BJ (cell line): ENCODE measurements around the gene ASIC3. TPM values are rescaled to one million over a fixed set of nuclear protein-coding genes. Genes with fewer than 3 reads are reported as not detected.

ENCODE experiments used
- CTCF ChIA-PET: fragments of 350-600 bp; formaldehyde crosslinking; extraction: SDS; loops from one replicate; lab custom pipeline; 2021; ENCODE audit warnings: antibody characterized with exemption, inconsistent platforms; lab: Yijun Ruan, JAX
- POLR2A ChIA-PET: fragments of 300-600 bp; sonication (Branson Sonifier 250); formaldehyde crosslinking; extraction: SDS; loops from one replicate; lab custom pipeline; 2021; ENCODE audit warnings: antibody characterized with exemption; lab: Charles Lee
- DNase-seq: peaks from one replicate; pipeline ENCODE4 v3.0.0-alpha.2; 2011; ENCODE audit warnings: low read depth
- H3K27me3 ChIP-seq: 2 replicates; pipeline ENCODE4 v1.6.0; 2011; ENCODE audit warnings: low read length; ENCODE audit not compliant: control insufficient read depth, insufficient read depth
- H3K36me3 ChIP-seq: 2 replicates; pipeline ENCODE4 v1.5.1; 2011; ENCODE audit warnings: low read length; ENCODE audit not compliant: control insufficient read depth, insufficient read depth
- H3K4me3 ChIP-seq: 2 replicates; pipeline ENCODE4 v1.5.1; 2011; ENCODE audit warnings: low read depth, mild to moderate bottlenecking, control low read depth, low read length
- polyA plus RNA-seq: library from polyadenylated mRNA; depleted of rRNA; stranded (reverse); fragments of >200 nt; gene quantifications from 2 replicates; pipeline ENCODE4 v1.2.3, GENCODE V29; 2011
- TF ChIP-seq, protein P1 (sequence below): IDR thresholded peaks from 2 replicates; pipeline ENCODE4 v1.5.1; 2011; ENCODE audit warnings: low read depth, mild to moderate bottlenecking, control low read depth, inconsistent platforms, low read length, moderate library complexity; ENCODE audit not compliant: insufficient read depth

Gene ASIC3
- polyA plus RNA-seq, 1 experiment, result 0.45 TPM

DNA sequence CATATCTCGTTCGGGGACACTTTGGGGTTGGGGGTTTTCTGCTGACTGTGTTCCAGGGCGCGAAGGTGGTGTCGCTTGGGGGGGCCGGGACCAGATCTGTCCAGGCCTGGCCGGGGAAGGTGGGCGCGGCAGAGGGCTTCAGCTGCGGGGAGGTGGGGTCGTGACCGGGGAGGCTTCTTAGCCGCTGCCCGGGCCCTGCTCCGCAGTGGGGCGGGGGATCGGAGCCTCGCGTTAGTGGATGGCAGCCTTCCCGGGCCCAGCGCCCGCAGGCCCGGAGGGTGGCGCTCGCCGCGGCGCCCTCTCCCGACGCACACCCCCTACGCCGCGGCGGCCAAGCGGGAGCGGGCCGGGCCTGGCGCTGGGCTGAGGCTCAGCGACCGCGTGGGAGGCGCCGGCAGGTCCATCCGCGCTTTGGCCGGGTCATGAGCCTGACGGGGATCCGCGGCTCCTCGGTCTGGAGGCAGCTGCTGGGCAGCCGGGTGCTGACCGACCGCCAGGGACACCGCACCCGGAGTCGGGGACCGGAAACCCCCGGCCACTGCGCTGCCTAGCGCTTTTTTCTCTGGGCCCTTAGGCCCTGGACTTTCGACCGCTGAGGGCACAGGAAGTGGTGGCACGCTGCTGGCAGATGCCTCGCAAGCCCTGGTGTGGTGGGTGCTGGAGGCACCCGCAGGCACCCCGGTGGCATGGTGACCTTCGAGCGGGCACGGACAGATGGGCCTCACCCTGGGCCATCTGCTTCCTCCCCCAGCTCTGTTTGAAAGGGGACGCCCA is 39.1 kb downstream of the ASIC3 start:
- Histone ChIP-seq H3K4me3 (peak overlapping the region; percentile 91), H3K36me3 (0 out of 2 replicates have a peak, but pooled peaks cover 2% of the 10 kb centered on the region), H3K27me3 (no peaks in the 10 kb centered on the region)
- no peak for DNase-seq
- POLR2A ChIA-PET, result no interaction called here
- TF ChIP-seq, protein P1, sequence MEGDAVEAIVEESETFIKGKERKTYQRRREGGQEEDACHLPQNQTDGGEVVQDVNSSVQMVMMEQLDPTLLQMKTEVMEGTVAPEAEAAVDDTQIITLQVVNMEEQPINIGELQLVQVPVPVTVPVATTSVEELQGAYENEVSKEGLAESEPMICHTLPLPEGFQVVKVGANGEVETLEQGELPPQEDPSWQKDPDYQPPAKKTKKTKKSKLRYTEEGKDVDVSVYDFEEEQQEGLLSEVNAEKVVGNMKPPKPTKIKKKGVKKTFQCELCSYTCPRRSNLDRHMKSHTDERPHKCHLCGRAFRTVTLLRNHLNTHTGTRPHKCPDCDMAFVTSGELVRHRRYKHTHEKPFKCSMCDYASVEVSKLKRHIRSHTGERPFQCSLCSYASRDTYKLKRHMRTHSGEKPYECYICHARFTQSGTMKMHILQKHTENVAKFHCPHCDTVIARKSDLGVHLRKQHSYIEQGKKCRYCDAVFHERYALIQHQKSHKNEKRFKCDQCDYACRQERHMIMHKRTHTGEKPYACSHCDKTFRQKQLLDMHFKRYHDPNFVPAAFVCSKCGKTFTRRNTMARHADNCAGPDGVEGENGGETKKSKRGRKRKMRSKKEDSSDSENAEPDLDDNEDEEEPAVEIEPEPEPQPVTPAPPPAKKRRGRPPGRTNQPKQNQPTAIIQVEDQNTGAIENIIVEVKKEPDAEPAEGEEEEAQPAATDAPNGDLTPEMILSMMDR, result 0 out of 2 replicates have a peak, but pooled peaks have one; percentile 16
- CTCF ChIA-PET, result interaction anchor here (0.9 to 12.9 kb wide), 4 partner anchors 18 to 65 kb away, joined by 4 to 143 read pairs (median 4); no protein-coding TSS in a partner anchor

DNA sequence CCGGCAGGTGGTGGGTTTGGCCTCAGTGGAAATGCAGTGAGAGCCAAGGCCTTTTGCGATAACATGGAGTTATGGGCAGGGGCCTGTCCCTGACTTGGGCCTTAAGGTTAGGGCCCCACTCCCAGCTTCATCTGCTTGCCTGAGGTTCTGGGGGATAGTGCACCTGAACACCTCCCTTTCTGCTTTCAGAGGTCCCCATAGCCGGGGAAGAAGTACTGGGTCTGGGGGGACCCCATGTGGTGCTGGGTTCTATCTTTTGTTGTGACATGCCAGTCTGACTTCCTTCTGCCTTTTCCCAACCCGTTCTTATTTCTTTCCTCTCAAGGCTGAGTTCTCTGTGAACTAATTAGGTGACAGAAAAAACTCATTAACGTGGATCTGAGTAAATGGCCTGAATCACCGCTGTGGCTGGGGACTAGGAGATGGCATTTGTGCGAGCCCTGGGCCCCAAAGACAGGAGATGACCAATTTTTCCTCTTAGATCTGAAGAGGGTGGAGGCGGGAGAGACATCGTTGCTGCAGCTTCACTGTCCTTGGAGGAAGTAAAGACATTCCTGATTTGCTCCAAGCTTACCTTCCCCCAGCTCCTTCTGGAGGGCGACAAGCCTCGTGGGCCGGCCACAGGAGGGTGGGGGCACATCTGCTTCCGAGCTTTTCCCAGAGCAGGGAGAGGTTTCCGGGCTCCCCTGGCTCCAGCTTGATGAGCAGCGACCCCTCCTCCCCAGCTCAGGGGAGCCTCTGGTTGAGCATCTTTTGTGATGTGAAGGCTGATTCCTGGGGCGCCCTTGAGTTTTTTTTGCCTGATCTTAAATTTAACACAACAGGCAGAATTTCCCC is 39.9 kb downstream of the ASIC3 start:
- ChIA-PET POLR2A (interaction anchor here (0.6 kb wide), 1 partner anchor 109 kb away, joined by 3 read pairs; no protein-coding TSS in a partner anchor), CTCF (interaction anchor here (0.5 to 12.9 kb wide), 8 partner anchors 22 to 110 kb away, joined by 3 to 143 read pairs (median 4); no protein-coding TSS in a partner anchor)
- Histone ChIP-seq H3K36me3 (peaks cover 2% of the 10 kb centered on the region; the same call in 1 of the 2 replicates), H3K4me3 (peak overlapping the region; percentile 91), H3K27me3 (no peaks in the 10 kb centered on the region)
- TF ChIP-seq, protein P1, result no peak
- DNase-seq, result no peak

DNA sequence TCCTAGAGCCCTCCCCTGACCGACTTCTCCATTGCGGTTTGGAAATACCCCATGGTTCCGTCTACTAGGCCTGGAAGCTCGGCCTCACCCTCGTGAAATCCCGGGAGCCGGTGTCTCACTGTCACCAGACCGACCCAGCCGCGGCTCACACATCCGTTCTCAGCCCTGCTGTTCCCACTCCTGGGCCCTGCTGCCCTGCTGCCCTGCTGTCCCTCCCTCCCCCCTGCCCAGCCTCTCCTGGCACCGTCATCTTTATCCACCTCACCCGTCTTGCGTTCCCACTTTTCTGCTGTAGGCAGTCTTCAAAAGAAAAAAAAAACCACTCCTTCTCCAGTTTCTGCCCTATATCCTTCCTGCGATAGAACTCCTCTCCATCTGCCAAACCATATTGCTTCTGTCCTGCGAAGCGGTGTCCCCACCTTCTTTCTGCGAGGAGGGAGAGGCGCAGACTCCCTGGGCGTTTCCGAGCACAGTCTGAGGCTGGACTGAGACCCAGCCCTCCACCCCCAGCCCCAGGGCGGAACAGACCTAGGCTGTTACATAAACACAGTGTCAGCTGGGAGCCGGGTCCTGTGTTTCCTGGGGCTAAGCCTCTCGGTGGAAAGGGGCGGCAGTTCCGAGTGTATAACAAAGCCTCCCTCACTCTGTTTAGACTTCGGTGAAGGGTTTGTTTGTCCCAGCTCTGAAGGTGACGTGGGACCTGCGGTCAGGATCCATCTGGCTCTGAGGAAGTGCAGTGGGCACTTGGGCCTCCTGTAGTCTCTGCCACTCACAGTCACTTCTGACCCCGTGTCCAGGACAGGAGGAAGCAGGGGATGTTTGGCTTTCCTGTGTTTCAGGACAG is 40.7 kb downstream of the ASIC3 start:
- Histone ChIP-seq H3K27me3 (no peaks in the 10 kb centered on the region), H3K4me3 (peak overlapping the region; percentile 91), H3K36me3 (peaks cover 2% of the 10 kb centered on the region; the same call in 1 of the 2 replicates)
- CTCF ChIA-PET, result interaction anchor here (0.5 to 12.9 kb wide), 10 partner anchors 16 to 111 kb away, joined by 3 to 143 read pairs (median 4); no protein-coding TSS in a partner anchor
- DNase-seq, result no peak
- POLR2A ChIA-PET, result interaction anchor here (0.6 kb wide), 1 partner anchor 110 kb away, joined by 3 read pairs; no protein-coding TSS in a partner anchor
- TF ChIP-seq, protein P1, result no peak

DNA sequence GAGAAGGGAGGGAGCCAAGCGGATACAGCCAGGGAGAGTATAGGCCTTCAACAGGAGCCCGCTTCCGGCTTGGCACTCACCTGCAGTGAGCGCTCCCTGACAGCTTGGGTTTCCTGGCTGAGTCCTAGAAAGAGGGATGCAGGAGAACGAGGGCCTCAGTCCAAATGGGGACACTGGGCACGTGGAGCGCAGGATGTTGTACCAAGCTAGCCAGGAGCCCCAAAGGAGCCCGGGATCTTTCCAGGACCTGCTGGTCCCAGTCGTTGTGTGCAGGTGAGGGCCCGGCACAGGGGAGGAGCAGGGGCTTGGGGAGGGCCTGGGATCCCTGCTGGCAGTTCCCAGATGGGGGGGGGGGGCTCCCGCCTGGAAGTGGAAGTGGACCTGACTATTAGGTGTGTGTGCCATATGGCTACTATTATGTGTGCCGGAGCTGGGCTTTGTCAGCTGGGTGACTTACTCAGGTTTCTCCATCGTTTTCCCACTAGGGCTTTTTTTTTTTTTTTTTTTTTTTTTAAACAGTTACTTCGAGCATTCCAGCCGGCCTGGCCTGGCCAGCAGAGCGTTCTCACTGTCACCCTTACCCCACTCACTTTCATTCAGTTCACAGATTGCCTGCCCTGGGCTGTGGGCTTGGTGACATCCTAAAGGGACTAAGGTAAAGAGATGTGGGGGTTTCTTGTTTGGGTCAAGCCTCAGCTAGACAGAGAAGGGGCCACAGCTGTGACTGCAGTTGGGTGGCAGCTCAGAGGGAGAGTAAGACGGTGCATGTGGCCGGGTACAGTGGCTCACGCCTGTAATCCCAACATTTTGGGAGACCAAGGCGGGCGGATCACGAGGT is 41.8 kb downstream of the ASIC3 start:
- POLR2A ChIA-PET, result no interaction called here
- TF ChIP-seq, protein P1, result no peak
- no peak for DNase-seq
- H3K4me3 ChIP-seq, result no peak overlapping the region; the same call in 1 of the 2 replicates
- no peaks in the 10 kb centered on the region for H3K27me3 ChIP-seq
- CTCF ChIA-PET, result interaction anchor here (1.0 to 12.9 kb wide), 7 partner anchors 15 to 77 kb away, joined by 3 to 143 read pairs (median 4); no protein-coding TSS in a partner anchor
- peaks cover 2% of the 10 kb centered on the region; the same call in 1 of the 2 replicates for H3K36me3 ChIP-seq
